Spleen (tissue), 7 donors: ENCODE results near the gene NUCB2.

Experiments
- POLR2A ChIP-seq, 3 donors: fragments of 450-650 bp; IDR thresholded peaks; one replicate each; pipeline ENCODE4 v1.5.1; 2017; ENCODE audit warnings: antibody characterized with exemption in 3 of 3, mild to moderate bottlenecking in 1 of 3
- POLR2AphosphoS5 ChIP-seq, 3 donors: sonication (generic); formaldehyde crosslinking; IDR thresholded peaks; one replicate each; pipeline ENCODE4 v1.5.1; 2017; ENCODE audit warnings: antibody characterized with exemption in 3 of 3
- TF ChIP-seq, protein P1 (sequence below), 11 experiments: fragments of 200-600 bp in 7 of 11; fragments of 450-650 bp in 4 of 11; sonication (generic) in 4 of 11; IDR thresholded peaks in 8 of 11; conservative IDR thresholded peaks in 3 of 11; 1 replicate in 7 of 11; 2 replicates in 4 of 11; pipeline versions ENCODE4 v1.4.0 to v1.8.0; 2016 to 2021; ENCODE audit warnings: antibody characterized with exemption in 11 of 11, inconsistent platforms in 4 of 11, mild to moderate bottlenecking in 1 of 11
- donor health status: DM: no; HTN: no; CAD: no; lungs with moderate emphysema.
- donor health status: DM: no; HTN: no; CAD: no.
- donor health status: DM: no; HTN: no; CAD: no.

DNA sequence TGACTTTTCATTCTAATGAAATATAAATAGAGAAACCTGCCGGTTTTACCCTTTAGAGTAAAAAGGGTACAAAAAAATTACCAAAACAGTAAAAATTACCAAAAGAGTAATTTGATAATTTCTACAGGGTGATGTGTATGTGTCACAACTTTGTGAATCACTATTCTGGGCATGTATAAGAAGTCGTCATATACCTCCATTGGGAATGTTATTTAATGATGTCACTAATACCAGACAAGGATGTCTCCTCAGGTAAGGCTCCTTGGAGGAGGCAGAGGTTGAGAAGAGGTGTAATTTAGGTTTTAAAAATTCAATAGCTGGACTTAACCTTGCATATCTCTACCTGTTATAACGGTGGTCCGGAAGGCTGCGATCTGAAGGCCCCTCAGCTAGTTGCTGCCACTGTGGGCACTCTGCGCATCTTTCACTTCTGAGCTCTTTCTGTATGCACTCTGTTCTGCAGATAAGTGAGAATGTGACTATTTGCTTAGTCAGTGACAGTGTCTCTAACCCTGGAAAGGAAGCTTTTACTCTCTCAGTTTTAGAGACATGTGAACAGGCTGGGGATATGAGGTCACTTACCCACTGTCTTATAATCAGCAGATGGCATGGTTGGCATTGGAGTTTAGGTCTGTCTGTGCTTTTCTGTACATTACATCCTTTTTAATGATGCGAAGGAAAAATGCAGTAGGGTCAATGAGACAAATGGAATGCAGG is 74.1 kb downstream of the NUCB2 start:
- TF ChIP-seq, protein P1, sequence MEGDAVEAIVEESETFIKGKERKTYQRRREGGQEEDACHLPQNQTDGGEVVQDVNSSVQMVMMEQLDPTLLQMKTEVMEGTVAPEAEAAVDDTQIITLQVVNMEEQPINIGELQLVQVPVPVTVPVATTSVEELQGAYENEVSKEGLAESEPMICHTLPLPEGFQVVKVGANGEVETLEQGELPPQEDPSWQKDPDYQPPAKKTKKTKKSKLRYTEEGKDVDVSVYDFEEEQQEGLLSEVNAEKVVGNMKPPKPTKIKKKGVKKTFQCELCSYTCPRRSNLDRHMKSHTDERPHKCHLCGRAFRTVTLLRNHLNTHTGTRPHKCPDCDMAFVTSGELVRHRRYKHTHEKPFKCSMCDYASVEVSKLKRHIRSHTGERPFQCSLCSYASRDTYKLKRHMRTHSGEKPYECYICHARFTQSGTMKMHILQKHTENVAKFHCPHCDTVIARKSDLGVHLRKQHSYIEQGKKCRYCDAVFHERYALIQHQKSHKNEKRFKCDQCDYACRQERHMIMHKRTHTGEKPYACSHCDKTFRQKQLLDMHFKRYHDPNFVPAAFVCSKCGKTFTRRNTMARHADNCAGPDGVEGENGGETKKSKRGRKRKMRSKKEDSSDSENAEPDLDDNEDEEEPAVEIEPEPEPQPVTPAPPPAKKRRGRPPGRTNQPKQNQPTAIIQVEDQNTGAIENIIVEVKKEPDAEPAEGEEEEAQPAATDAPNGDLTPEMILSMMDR (IDR thresholded peaks at IDR 0.05 in 8 of 11, conservative IDR thresholded peaks at IDR 0.05 in 3 of 11): no peak
- no peak for TF ChIP-seq POLR2AphosphoS5 (IDR thresholded peaks at IDR 0.05)
- no peak for TF ChIP-seq POLR2A (IDR thresholded peaks at IDR 0.05)
